Neural progenitor cell (in vitro differentiated cells): Measurements from ENCODE around the gene IPO4. TPM values are rescaled to one million over a fixed set of nuclear protein-coding genes. Genes with fewer than 3 reads are reported as not detected.

Experiments used
- DNase-seq: peaks from one replicate; pipeline ENCODE4 v3.0.0-alpha.2; 2016; ENCODE audit warnings: low spot score
- H2AFZ ChIP-seq: fragments of 200-600 bp; sonication (generic); replicated peaks from 2 replicates; pipeline ENCODE4 v1.6.1; 2016; ENCODE audit warnings: antibody characterized with exemption
- H3F3A ChIP-seq: fragments of 200-600 bp; sonication (generic); 2 replicates; pipeline ENCODE4 v1.6.1; 2016; ENCODE audit warnings: antibody characterized with exemption, low read depth
- H3K27ac ChIP-seq: fragments of 200-600 bp; sonication (generic); 2 replicates; pipeline ENCODE4 v1.5.1; 2016; ENCODE audit warnings: mild to moderate bottlenecking
- H3K27me3 ChIP-seq: fragments of 200-600 bp; sonication (generic); 2 replicates; pipeline ENCODE4 v1.6.1; 2016; ENCODE audit warnings: mild to moderate bottlenecking, moderate library complexity
- H3K36me3 ChIP-seq: fragments of 200-600 bp; sonication (generic); 2 replicates; pipeline ENCODE4 v1.5.1; 2016
- H3K4me1 ChIP-seq: fragments of 200-600 bp; sonication (generic); 2 replicates; pipeline ENCODE4 v1.6.1; 2016; ENCODE audit warnings: mixed run types
- H3K4me2 ChIP-seq: fragments of 200-600 bp; sonication (generic); 2 replicates; pipeline ENCODE4 v1.6.1; 2016
- H3K4me3 ChIP-seq: fragments of 200-600 bp; sonication (generic); 2 replicates; pipeline ENCODE4 v1.5.1; 2016
- H3K79me2 ChIP-seq: fragments of 200-600 bp; sonication (generic); 2 replicates; pipeline ENCODE4 v1.6.1; 2016; ENCODE audit warnings: low read depth
- H3K9ac ChIP-seq: fragments of 200-600 bp; sonication (generic); 2 replicates; pipeline ENCODE4 v1.6.1; 2016
- H3K9me3 ChIP-seq: fragments of 200-600 bp; sonication (generic); 2 replicates; pipeline ENCODE4 v1.5.1; 2016; ENCODE audit warnings: low read depth
- H4K20me1 ChIP-seq: fragments of 200-600 bp; sonication (generic); 2 replicates; pipeline ENCODE4 v1.6.1; 2016; ENCODE audit warnings: low read depth
- H3K27ac Mint-ChIP-seq: 3 replicates; pipeline ENCODE4 v1.8.0; 2021; ENCODE audit warnings: mixed read lengths
- H3K27me3 Mint-ChIP-seq: 2 replicates; pipeline ENCODE4 v1.8.0; 2022; ENCODE audit warnings: low read depth, mild to moderate bottlenecking, inconsistent platforms, moderate library complexity, mixed read lengths; ENCODE audit not compliant: insufficient read depth
- H3K36me3 Mint-ChIP-seq: 3 replicates; pipeline ENCODE4 v1.8.0; 2021; ENCODE audit warnings: mixed read lengths
- H3K4me1 Mint-ChIP-seq: 3 replicates; pipeline ENCODE4 v1.8.0; 2021; ENCODE audit warnings: mixed read lengths
- H3K4me3 Mint-ChIP-seq: 3 replicates; pipeline ENCODE4 v1.8.0; 2021; ENCODE audit warnings: mild to moderate bottlenecking, moderate library complexity, mixed read lengths
- H3K9me3 Mint-ChIP-seq: 3 replicates; pipeline ENCODE4 v1.8.0; 2020; ENCODE audit warnings: mixed read lengths
- CTCF ChIP-seq: fragments of 200-600 bp; sonication (generic); IDR thresholded peaks from 2 replicates; pipeline ENCODE4 v1.5.1; 2017; ENCODE audit warnings: antibody characterized with exemption, mild to moderate bottlenecking
- EZH2 ChIP-seq: fragments of 200-600 bp; sonication (generic); IDR thresholded peaks from 2 replicates; pipeline ENCODE4 v1.6.1; 2017; ENCODE audit warnings: antibody characterized with exemption, mild to moderate bottlenecking, moderate library complexity
- EZH2phosphoT487 ChIP-seq: fragments of 200-600 bp; sonication (generic); IDR thresholded peaks from 2 replicates; pipeline ENCODE4 v1.6.1; 2017; ENCODE audit warnings: antibody characterized with exemption
- total RNA-seq: library from RNA; depleted of rRNA; stranded (reverse); fragments of >200 nt; gene quantifications from 2 replicates; pipeline ENCODE4 v1.2.3, GENCODE V29; 2015; ENCODE audit warnings: low replicate concordance

Gene IPO4
- total RNA-seq, 1 donor from 2014 or later, result 15.9 TPM

DNA sequence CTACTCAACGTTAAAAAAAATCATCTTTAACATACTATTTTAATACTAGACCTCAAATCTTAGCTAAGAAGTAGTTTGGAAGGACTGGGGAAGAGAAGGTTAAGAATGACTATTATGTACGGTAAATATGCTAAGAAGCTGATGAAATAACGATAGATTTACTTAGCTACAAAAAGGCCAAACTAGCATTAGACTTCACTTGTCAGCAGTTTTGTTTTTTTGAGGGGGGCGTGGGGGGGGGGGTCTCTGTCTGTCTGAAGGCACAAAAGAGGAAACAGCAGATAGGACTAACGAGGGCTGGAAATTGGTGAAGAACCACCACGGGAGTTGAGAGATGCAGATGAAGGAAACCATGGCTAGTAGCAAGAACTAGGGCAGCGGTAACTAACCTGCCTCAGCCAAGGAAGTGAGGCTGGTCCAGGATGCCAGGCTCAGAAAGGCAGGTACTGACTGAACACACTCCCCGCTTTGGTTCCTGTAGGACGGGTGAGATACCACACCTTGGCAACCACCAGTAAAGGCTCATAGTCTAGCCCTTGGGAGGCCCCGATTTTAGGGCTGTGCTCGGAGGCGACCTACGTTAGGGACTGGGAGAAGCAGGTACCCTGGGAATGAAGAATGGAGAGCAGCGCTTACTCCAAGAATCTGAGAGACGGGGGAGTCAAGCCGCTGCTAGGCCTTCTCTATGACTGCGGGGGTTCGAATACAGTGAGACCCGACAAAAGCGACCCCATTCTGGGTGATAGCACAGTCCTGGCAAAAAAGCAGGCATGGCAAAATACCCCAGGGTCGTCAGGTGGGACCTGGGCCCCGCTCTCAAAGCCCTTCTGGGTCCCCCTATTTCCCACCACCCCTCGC, 42.9 kb upstream of the IPO4 start:
- H2AFZ ChIP-seq, result peak overlapping the region; percentile 100
- peak overlapping the region; percentile 87 for H3K4me3 ChIP-seq
- no peaks in the 10 kb centered on the region for H3K36me3 ChIP-seq
- H3K27ac ChIP-seq, result no peak overlapping the region
- peak overlapping the region; percentile 93 for H3K4me2 ChIP-seq
- H3K27me3 Mint-ChIP-seq, result no peaks in the 10 kb centered on the region
- peak overlapping the region; percentile 37 for H3K27ac Mint-ChIP-seq
- no peak for DNase-seq
- TF ChIP-seq CTCF (no peak), EZH2 (no peak), EZH2phosphoT487 (no peak)
- H3K27me3 ChIP-seq, result no peaks in the 10 kb centered on the region
- H3K4me1 Mint-ChIP-seq, result peaks cover 23% of the 10 kb centered on the region
- peaks cover 18% of the 10 kb centered on the region for H3F3A ChIP-seq
- H3K4me3 Mint-ChIP-seq, result peak overlapping the region; percentile 100
- no peaks in the 10 kb centered on the region for H3K9me3 Mint-ChIP-seq
- H4K20me1 ChIP-seq, result peaks cover 18% of the 10 kb centered on the region
- no peaks in the 10 kb centered on the region for H3K9me3 ChIP-seq
- H3K9ac ChIP-seq, result peak overlapping the region; percentile 88
- H3K36me3 Mint-ChIP-seq, result peaks cover 6% of the 10 kb centered on the region
- peaks cover 15% of the 10 kb centered on the region for H3K4me1 ChIP-seq
- H3K79me2 ChIP-seq, result peaks cover 73% of the 10 kb centered on the region

GRCh38 chr14:24228902-24229301, 40.3 kb upstream of the IPO4 start:
- H3K27ac ChIP-seq, result no peak overlapping the region
- peaks cover 6% of the 10 kb centered on the region for H3K36me3 Mint-ChIP-seq
- no peak overlapping the region for H2AFZ ChIP-seq
- peaks cover 26% of the 10 kb centered on the region for H4K20me1 ChIP-seq
- no peaks in the 10 kb centered on the region for H3K36me3 ChIP-seq
- H3K79me2 ChIP-seq, result peaks cover 90% of the 10 kb centered on the region
- no peak overlapping the region for H3K27ac Mint-ChIP-seq
- TF ChIP-seq CTCF, result no peak
- no peak for TF ChIP-seq EZH2
- TF ChIP-seq EZH2phosphoT487, result no peak
- DNase-seq, result no peak
- H3K9me3 ChIP-seq, result no peaks in the 10 kb centered on the region
- H3K27me3 Mint-ChIP-seq, result no peaks in the 10 kb centered on the region
- no peaks in the 10 kb centered on the region for H3K27me3 ChIP-seq
- peaks cover 15% of the 10 kb centered on the region for H3K4me1 ChIP-seq
- no peak overlapping the region for H3K9ac ChIP-seq
- peaks cover 18% of the 10 kb centered on the region for H3F3A ChIP-seq
- peaks cover 17% of the 10 kb centered on the region for H3K4me1 Mint-ChIP-seq
- H3K4me3 ChIP-seq, result no peak overlapping the region
- H3K4me3 Mint-ChIP-seq, result no peak overlapping the region
- H3K4me2 ChIP-seq, result no peak overlapping the region
- no peaks in the 10 kb centered on the region for H3K9me3 Mint-ChIP-seq

GRCh38 chr14:24226473-24226872, 37.9 kb upstream of the IPO4 start:
- no peak overlapping the region for H3K27ac ChIP-seq
- peaks cover 8% of the 10 kb centered on the region for H3K4me1 ChIP-seq
- Mint-ChIP-seq H3K27ac (no peak overlapping the region), H3K27me3 (no peaks in the 10 kb centered on the region), H3K4me1 (peaks cover 7% of the 10 kb centered on the region), H3K4me3 (no peak overlapping the region), H3K9me3 (no peaks in the 10 kb centered on the region), H3K36me3 (peaks cover 6% of the 10 kb centered on the region)
- H3K9me3 ChIP-seq, result no peaks in the 10 kb centered on the region
- no peak overlapping the region for H2AFZ ChIP-seq
- peaks cover 98% of the 10 kb centered on the region for H3K79me2 ChIP-seq
- TF ChIP-seq EZH2phosphoT487 (no peak), CTCF (no peak), EZH2 (no peak)
- H3K4me2 ChIP-seq, result no peak overlapping the region
- H3K27me3 ChIP-seq, result no peaks in the 10 kb centered on the region
- H3K4me3 ChIP-seq, result no peak overlapping the region
- H4K20me1 ChIP-seq, result peaks cover 34% of the 10 kb centered on the region
- H3K36me3 ChIP-seq, result no peaks in the 10 kb centered on the region
- DNase-seq, result no peak
- peaks cover 6% of the 10 kb centered on the region for H3F3A ChIP-seq
- H3K9ac ChIP-seq, result no peak overlapping the region
